ENCODE measurements around the gene RSRC1.
"Not testable (repeated sequence)": the region's sequence is repeated elsewhere in the genome, so short reads cannot be mapped to it uniquely, and the experiment has no call there.

Gene RSRC1

DNA sequence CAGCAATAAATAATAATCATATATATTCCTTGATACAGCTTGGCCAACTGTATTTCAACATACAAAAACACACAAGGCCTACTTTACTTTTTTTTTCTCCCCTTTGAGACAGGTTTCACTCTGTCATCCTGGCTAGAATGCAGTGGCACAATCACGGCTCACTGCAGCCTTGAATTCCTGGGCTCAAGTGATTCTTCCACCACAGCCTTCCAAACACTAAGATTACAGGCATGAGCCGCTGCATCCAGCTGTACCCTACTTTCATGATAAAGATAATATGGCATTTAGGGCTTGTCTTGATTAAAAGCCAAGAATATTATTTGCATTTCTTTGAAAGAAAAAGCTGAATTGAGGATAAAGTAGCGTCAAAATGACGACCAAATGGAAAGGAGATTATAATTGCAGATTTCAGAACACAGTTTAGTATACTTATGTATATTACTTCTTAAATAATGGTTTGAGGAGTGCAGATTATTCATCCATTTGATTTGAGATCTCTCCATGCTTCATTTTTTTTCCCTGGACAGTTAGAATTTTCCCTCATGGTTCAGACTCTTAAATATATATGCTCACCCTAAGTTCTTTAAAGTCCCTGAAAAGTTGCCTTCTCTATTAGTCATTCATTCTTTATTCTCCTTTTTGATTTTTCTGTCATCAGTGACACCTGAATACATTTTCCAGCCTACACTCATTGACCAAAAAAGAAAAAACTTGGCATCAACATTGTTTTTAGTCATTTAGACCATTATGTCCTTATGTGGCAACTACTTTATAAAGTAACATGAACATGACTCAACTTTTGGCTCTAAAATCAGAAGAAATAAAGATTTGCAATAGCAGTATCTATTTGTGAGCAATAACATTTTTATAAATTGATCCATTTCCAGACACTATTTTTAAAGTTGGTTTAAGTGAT is 412.6 kb downstream of the RSRC1 start:
- peak; percentile 41 to 46 for DNase-seq (ENCODE audit: low spot score in 2 of 2)
- Histone ChIP-seq H3K4me3 (no peak overlapping the region), H3K9me3 (no peaks in the 10 kb centered on the region), H3K4me1 (peaks cover 11% of the 10 kb centered on the region), H3K27me3 (ENCODE audit: low read depth) (no peaks in the 10 kb centered on the region), H3K36me3 (replicated peaks) (no peaks in the 10 kb centered on the region)
- in situ Hi-C loops (cut with MboI; ENCODE audit: low sequenced_read_pairs) = no loop called here

DNA sequence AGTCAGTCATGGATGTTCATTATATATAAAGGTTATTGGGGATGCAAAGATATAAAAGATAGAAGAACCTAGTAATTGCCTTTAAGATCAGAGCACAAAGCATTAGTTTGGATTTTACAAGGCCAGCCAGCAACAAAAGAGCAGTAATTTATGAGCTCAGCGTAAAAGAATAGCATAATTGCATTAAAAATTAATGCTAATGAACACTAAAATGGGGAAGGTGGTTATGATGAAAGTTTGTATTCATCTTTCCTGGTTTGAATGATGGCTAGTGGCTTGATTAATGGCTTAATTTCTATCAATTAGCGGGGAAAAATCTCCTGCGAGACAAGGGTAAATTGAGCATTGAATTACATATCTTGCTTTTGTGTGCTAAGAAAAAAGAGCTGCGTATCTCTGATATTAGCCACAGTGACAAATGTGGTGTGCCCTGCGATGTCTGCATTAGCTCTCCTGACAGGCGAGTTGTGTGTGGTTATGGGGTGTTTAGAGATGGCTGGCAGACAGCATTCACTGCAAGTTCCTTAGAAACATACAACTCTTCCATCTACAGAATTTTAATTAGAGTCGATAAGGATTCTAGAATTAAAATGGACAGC is 418.3 kb downstream of the RSRC1 start:
- Histone ChIP-seq H3K4me1 (peaks cover 7% of the 10 kb centered on the region), H3K4me3 (no peak overlapping the region), H3K36me3 (replicated peaks) (no peaks in the 10 kb centered on the region), H3K27me3 (ENCODE audit: low read depth) (no peaks in the 10 kb centered on the region), H3K9me3 (no peaks in the 10 kb centered on the region)
- in situ Hi-C loops (cut with MboI; ENCODE audit: low sequenced_read_pairs) = loop anchor here (25.0 kb wide), 1 partner anchor 259 kb away; no protein-coding TSS in a partner anchor
- no peak for DNase-seq (ENCODE audit: low spot score in 2 of 2)

DNA sequence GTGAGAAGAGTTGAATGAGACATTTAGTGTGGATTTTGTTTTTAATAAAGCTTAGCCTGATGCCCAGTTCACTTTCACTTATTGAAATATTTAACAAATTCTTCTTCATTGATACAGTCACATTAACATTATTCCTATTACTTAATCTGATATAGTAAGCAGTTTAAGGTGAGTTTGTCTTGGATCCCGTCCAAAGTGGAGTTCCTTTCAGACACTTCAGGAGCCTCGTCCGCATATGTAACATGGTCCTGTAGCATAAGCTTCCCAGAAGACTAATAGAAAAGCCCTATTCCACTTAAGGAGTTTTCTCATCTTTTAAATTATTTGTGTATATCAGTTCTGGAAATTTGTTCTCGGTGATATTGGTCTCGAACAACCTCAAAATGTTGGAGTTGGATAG is 421.4 kb downstream of the RSRC1 start:
- H3K9me3 ChIP-seq = no peaks in the 10 kb centered on the region
- H3K36me3 ChIP-seq (replicated peaks) = no peaks in the 10 kb centered on the region
- H3K4me3 ChIP-seq = no peak overlapping the region
- no peak for DNase-seq (ENCODE audit: low spot score in 2 of 2)
- H3K4me1 ChIP-seq = peaks cover 7% of the 10 kb centered on the region
- H3K27me3 ChIP-seq (ENCODE audit: low read depth) = no peaks in the 10 kb centered on the region
- in situ Hi-C loops (cut with MboI; ENCODE audit: low sequenced_read_pairs) = loop anchor here (25.0 kb wide), 1 partner anchor 256 kb away; no protein-coding TSS in a partner anchor

DNA sequence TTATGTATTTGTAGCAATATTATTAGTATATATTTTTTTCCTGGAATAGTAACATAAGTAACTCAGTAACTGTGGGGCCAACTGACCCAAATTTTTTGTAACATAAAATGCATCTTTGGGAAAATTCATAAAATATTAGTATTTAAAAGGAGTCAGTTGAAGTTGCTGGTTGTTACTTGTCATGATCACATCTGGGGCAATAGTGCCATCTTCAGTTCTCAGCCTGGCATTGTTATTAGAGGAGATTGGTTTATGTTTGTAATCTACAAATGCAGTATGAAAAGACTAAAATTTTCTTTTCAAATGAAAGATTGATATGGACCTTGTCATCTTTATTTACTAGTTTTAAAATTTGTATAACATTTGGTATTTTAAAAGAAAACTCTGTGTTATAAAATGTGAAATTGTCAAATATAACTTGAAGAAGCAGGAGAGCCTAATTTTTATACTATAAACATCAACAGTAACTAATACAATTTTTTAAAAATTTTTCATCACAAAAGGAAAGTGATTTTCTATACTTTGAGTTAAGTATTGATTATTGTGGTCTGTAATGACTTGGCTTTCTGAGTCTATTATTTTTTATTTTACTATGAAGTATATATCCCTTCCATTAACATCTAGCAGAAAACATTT is 422.3 kb downstream of the RSRC1 start:
- no peak overlapping the region for H3K4me3 ChIP-seq
- H3K27me3 ChIP-seq (ENCODE audit: low read depth) = no peaks in the 10 kb centered on the region
- in situ Hi-C loops (cut with MboI; ENCODE audit: low sequenced_read_pairs) = loop anchor here (25.0 kb wide), 1 partner anchor 255 kb away; no protein-coding TSS in a partner anchor
- no peaks in the 10 kb centered on the region for H3K9me3 ChIP-seq
- no peaks in the 10 kb centered on the region for H3K36me3 ChIP-seq (replicated peaks)
- DNase-seq (ENCODE audit: low spot score in 2 of 2) = peak in 1 of 2 experiments; percentile 19
- H3K4me1 ChIP-seq = peaks cover 5% of the 10 kb centered on the region

- no peaks in the 10 kb centered on the region for H3K27me3 ChIP-seq (ENCODE audit: low read depth)
- no peak overlapping the region for H3K4me3 ChIP-seq
- in situ Hi-C loops (cut with MboI; ENCODE audit: low sequenced_read_pairs) = loop anchor here (25.0 kb wide), 1 partner anchor 251 kb away; no protein-coding TSS in a partner anchor
- no peaks in the 10 kb centered on the region for H3K9me3 ChIP-seq
- no peaks in the 10 kb centered on the region; the same call in 1 of the 2 replicates for H3K4me1 ChIP-seq
- no peak for DNase-seq (ENCODE audit: low spot score in 2 of 2)
- no peaks in the 10 kb centered on the region for H3K36me3 ChIP-seq (replicated peaks)
Observed at GRCh38 chr3:158535918-158536317, 426.0 kb downstream of the RSRC1 start.

GRCh38 chr3:158539414-158540014 is 429.6 kb downstream of the RSRC1 start:
- Histone ChIP-seq H3K36me3 (replicated peaks) (no peaks in the 10 kb centered on the region), H3K4me3 (no peak overlapping the region), H3K27me3 (ENCODE audit: low read depth) (no peaks in the 10 kb centered on the region), H3K9me3 (no peaks in the 10 kb centered on the region), H3K4me1 (no peaks in the 10 kb centered on the region)
- in situ Hi-C loops (cut with MboI; ENCODE audit: low sequenced_read_pairs) = loop anchor here (25.0 kb wide), 1 partner anchor 248 kb away; no protein-coding TSS in a partner anchor
- peak; percentile 49 to 72 for DNase-seq (ENCODE audit: low spot score in 2 of 2)

DNA sequence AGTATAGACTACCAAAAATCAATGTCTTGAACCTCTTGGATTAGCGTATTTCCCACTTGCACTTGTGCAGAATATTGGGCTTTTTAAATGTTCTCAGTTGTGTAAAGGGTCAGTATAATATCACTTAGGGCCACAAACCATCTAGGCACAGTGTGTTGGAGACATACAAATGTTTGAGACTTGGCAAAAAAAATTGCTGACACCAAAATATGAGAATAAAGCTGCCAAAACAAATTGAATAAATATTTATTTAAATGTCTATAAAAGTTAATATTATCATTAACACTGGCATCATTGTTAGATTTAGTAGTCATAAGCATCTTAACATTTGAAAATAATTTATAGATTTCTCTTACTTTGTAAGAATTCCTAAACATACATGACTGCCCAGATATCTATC is 430.2 kb downstream of the RSRC1 start:
- in situ Hi-C loops (cut with MboI; ENCODE audit: low sequenced_read_pairs) = loop anchor here (25.0 kb wide), 1 partner anchor 247 kb away; no protein-coding TSS in a partner anchor

DNA sequence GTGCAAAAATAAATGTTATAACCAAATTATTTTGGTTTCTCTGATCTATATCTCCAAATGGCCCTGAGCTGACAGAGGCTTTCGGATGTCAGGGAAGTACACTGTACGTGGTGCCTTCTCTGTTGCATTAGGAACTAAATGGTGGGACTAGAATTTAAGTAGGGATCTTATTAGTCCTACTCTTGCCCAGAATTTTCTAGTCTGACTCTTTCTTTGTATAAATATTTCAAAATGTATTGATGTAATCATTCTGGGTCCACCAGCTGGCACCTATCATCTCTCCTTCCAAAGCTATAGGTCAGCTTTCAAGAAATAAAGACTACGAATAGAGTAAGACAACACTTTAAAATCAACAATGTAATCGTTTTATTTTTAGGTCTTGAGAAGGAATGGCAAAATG is 438.8 kb downstream of the RSRC1 start:
- DNase-seq (ENCODE audit: low spot score in 2 of 2) = no peak
- Histone ChIP-seq H3K4me3 (no peak overlapping the region), H3K4me1 (no peaks in the 10 kb centered on the region), H3K36me3 (replicated peaks) (no peaks in the 10 kb centered on the region), H3K27me3 (ENCODE audit: low read depth) (no peaks in the 10 kb centered on the region), H3K9me3 (no peaks in the 10 kb centered on the region)
- in situ Hi-C loops (cut with MboI; ENCODE audit: low sequenced_read_pairs) = loop anchor here (25.0 kb wide), 1 partner anchor 239 kb away; no protein-coding TSS in a partner anchor

More for the DNA sequence above, 430.2 kb downstream of the RSRC1 start:
- no peaks in the 10 kb centered on the region for H3K36me3 ChIP-seq (replicated peaks)
- H3K4me1 ChIP-seq = no peaks in the 10 kb centered on the region
- no peak for DNase-seq (ENCODE audit: low spot score in 2 of 2)
- H3K9me3 ChIP-seq = no peaks in the 10 kb centered on the region
- no peaks in the 10 kb centered on the region for H3K27me3 ChIP-seq (ENCODE audit: low read depth)
- H3K4me3 ChIP-seq = no peak overlapping the region

GRCh38 chr3:158549938-158550337 is 440.0 kb downstream of the RSRC1 start:
- H3K9me3 ChIP-seq; H3K27me3 ChIP-seq (ENCODE audit: low read depth); H3K36me3 ChIP-seq (replicated peaks); DNase-seq (ENCODE audit: low spot score in 2 of 2); H3K4me1 ChIP-seq; H3K4me3 ChIP-seq: not testable (repeated sequence)
- in situ Hi-C loops (cut with MboI; ENCODE audit: low sequenced_read_pairs) = loop anchor here (25.0 kb wide), 1 partner anchor 237 kb away; no protein-coding TSS in a partner anchor

DNA sequence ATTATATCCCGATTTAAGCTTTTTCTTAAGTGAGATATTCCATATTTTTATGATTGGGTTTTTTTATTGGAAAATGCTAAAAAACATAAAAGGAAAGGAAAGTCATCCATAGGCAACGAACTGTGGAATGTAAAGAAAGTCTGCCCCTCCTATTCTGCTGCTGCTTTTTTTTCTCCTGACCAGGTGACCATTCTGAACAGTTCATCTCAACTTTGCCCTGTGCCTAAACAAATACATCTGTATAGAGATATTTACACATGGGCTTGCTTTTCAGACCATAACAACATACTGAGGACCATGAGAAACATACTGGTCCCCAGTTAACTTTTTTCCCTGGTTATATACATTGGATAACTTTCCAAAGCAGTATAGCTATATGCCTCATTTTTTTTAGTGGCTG is 442.2 kb downstream of the RSRC1 start:
- Histone ChIP-seq H3K9me3 (no peaks in the 10 kb centered on the region), H3K4me3 (no peak overlapping the region), H3K27me3 (ENCODE audit: low read depth) (no peaks in the 10 kb centered on the region), H3K4me1 (no peaks in the 10 kb centered on the region), H3K36me3 (replicated peaks) (no peaks in the 10 kb centered on the region)
- DNase-seq (ENCODE audit: low spot score in 2 of 2) = no peak
- in situ Hi-C loops (cut with MboI; ENCODE audit: low sequenced_read_pairs) = no loop called here

DNA sequence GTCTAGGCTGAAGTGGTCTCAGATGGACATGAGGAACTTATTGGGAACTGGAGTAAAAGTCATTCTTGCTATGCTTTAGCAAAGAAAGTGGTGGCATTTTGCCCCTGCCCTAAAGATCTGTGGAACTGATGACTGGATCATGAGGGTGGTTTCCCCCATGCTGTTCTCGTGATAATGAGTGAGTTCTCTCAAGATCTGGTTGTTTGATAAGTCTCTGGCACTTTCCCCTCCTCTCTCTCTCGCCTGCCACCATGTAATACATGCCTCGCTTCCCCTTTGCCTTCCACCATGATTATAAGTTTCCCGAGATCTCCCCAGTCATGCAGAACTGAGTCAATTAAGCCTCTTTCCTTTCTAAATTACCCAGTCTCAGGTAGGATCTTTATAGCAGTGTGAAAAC is 449.6 kb downstream of the RSRC1 start:
- DNase-seq (ENCODE audit: low spot score in 2 of 2) = no peak

DNA sequence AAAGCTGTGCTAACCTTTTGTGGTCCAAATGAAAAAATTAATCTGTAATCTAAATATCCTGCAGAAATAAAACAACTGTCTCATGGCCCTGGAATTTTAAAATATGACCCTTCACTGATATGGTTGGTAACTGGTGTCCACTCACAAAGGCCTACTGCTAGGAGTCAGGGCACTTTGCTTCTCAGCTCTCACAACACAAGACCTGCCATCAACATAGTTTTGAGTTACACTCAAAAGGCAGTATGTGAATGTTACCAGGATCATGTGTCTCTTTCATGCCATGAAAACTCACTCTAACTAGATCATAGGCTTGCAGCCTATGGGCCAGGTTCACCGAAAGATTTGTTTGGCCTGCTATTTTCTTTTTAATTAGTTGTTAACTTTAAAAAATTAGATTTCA is 451.1 kb downstream of the RSRC1 start:
- in situ Hi-C loops (cut with MboI; ENCODE audit: low sequenced_read_pairs) = no loop called here

More for the DNA sequence above, 449.6 kb downstream of the RSRC1 start:
- Histone ChIP-seq H3K4me3 (no peak overlapping the region), H3K9me3 (no peaks in the 10 kb centered on the region), H3K36me3 (replicated peaks) (no peaks in the 10 kb centered on the region), H3K4me1 (no peaks in the 10 kb centered on the region), H3K27me3 (ENCODE audit: low read depth) (no peaks in the 10 kb centered on the region)
- in situ Hi-C loops (cut with MboI; ENCODE audit: low sequenced_read_pairs) = no loop called here

GRCh38 chr3:158562674-158563073 is 452.8 kb downstream of the RSRC1 start:
- H3K4me3 ChIP-seq = no peak overlapping the region
- in situ Hi-C loops (cut with MboI; ENCODE audit: low sequenced_read_pairs) = no loop called here
- no peaks in the 10 kb centered on the region for H3K27me3 ChIP-seq (ENCODE audit: low read depth)
- no peak for DNase-seq (ENCODE audit: low spot score in 2 of 2)
- no peaks in the 10 kb centered on the region for H3K36me3 ChIP-seq (replicated peaks)
- no peaks in the 10 kb centered on the region for H3K4me1 ChIP-seq
- H3K9me3 ChIP-seq = no peaks in the 10 kb centered on the region

More for the DNA sequence above, 451.1 kb downstream of the RSRC1 start:
- no peak for DNase-seq (ENCODE audit: low spot score in 2 of 2)
- H3K9me3 ChIP-seq = no peaks in the 10 kb centered on the region
- H3K27me3 ChIP-seq (ENCODE audit: low read depth) = no peaks in the 10 kb centered on the region
- no peaks in the 10 kb centered on the region for H3K36me3 ChIP-seq (replicated peaks)
- H3K4me1 ChIP-seq = no peaks in the 10 kb centered on the region
- H3K4me3 ChIP-seq = no peak overlapping the region

Data from HAP-1 (cell line).